ENCODE measurements around the gene KIAA0513. TPM values are rescaled to one million over a fixed set of nuclear protein-coding genes. Genes with fewer than 3 reads are reported as not detected.

KIAA0513 gene
- total RNA-seq, 1 donor from 2014 or later: 6.1 TPM

GRCh38 chr16:85069171-85069570 is 41.6 kb downstream of the KIAA0513 start:
- no peaks in the 10 kb centered on the region for H3K4me1 ChIP-seq
- H3K4me3 ChIP-seq: no peak overlapping the region
- no peaks in the 10 kb centered on the region for H3F3A ChIP-seq (ENCODE audit: low read depth)
- Mint-ChIP-seq H3K27ac (no peak overlapping the region), H3K36me3 (no peaks in the 10 kb centered on the region), H3K9me3 (no peaks in the 10 kb centered on the region), H3K4me3 (no peak overlapping the region), H3K4me1 (peaks cover 8% of the 10 kb centered on the region), H3K27me3 (ENCODE audit: insufficient read depth, low read depth) (no peaks in the 10 kb centered on the region)
- no peaks in the 10 kb centered on the region for H3K9me3 ChIP-seq (ENCODE audit: low read depth)
- no peaks in the 10 kb centered on the region for H3K36me3 ChIP-seq
- no peaks in the 10 kb centered on the region for H4K20me1 ChIP-seq (ENCODE audit: low read depth)
- no peak for DNase-seq (ENCODE audit: low spot score)
- no peak overlapping the region for H3K9ac ChIP-seq
- no peak overlapping the region for H2AFZ ChIP-seq (replicated peaks)
- no peaks in the 10 kb centered on the region for H3K27me3 ChIP-seq
- H3K4me2 ChIP-seq: no peak overlapping the region
- TF ChIP-seq EZH2 (IDR thresholded peaks at IDR 0.05) (no peak), EZH2phosphoT487 (IDR thresholded peaks at IDR 0.05) (no peak), CTCF (IDR thresholded peaks at IDR 0.05) (no peak)
- H3K27ac ChIP-seq: no peak overlapping the region
- no peaks in the 10 kb centered on the region for H3K79me2 ChIP-seq (ENCODE audit: low read depth)

GRCh38 chr16:85072076-85072860 is 44.7 kb downstream of the KIAA0513 start:
- TF ChIP-seq CTCF (IDR thresholded peaks at IDR 0.05): no peak
- no peak for TF ChIP-seq EZH2 (IDR thresholded peaks at IDR 0.05)
- TF ChIP-seq EZH2phosphoT487 (IDR thresholded peaks at IDR 0.05): no peak
- Histone ChIP-seq H3F3A (ENCODE audit: low read depth) (no peaks in the 10 kb centered on the region), H3K9me3 (ENCODE audit: low read depth) (no peaks in the 10 kb centered on the region), H3K27ac (no peak overlapping the region), H2AFZ (replicated peaks) (no peak overlapping the region), H3K4me2 (no peak overlapping the region), H3K4me1 (peaks cover 11% of the 10 kb centered on the region), H3K36me3 (no peaks in the 10 kb centered on the region), H3K9ac (no peak overlapping the region), H3K4me3 (no peak overlapping the region), H4K20me1 (ENCODE audit: low read depth) (no peaks in the 10 kb centered on the region), H3K27me3 (peaks cover 9% of the 10 kb centered on the region), H3K79me2 (ENCODE audit: low read depth) (no peaks in the 10 kb centered on the region)
- H3K36me3 Mint-ChIP-seq: peaks cover 6% of the 10 kb centered on the region
- no peaks in the 10 kb centered on the region for H3K9me3 Mint-ChIP-seq
- no peak for DNase-seq (ENCODE audit: low spot score)
- peaks cover 13% of the 10 kb centered on the region for H3K4me1 Mint-ChIP-seq
- H3K27me3 Mint-ChIP-seq (ENCODE audit: insufficient read depth, low read depth): no peaks in the 10 kb centered on the region
- H3K27ac Mint-ChIP-seq: no peak overlapping the region
- no peak overlapping the region for H3K4me3 Mint-ChIP-seq

- Mint-ChIP-seq H3K27me3 (ENCODE audit: insufficient read depth, low read depth) (no peaks in the 10 kb centered on the region), H3K36me3 (peaks cover 6% of the 10 kb centered on the region), H3K27ac (no peak overlapping the region), H3K4me3 (no peak overlapping the region), H3K4me1 (peaks cover 13% of the 10 kb centered on the region), H3K9me3 (no peaks in the 10 kb centered on the region)
- DNase-seq (ENCODE audit: low spot score): no peak
- Histone ChIP-seq H2AFZ (replicated peaks) (no peak overlapping the region), H3K4me2 (no peak overlapping the region), H3K36me3 (no peaks in the 10 kb centered on the region), H4K20me1 (ENCODE audit: low read depth) (no peaks in the 10 kb centered on the region), H3K9me3 (ENCODE audit: low read depth) (no peaks in the 10 kb centered on the region), H3F3A (ENCODE audit: low read depth) (no peaks in the 10 kb centered on the region), H3K27me3 (peaks cover 9% of the 10 kb centered on the region), H3K9ac (no peak overlapping the region), H3K4me1 (peaks cover 12% of the 10 kb centered on the region), H3K79me2 (ENCODE audit: low read depth) (no peaks in the 10 kb centered on the region), H3K27ac (no peak overlapping the region), H3K4me3 (no peak overlapping the region)
- TF ChIP-seq EZH2phosphoT487 (IDR thresholded peaks at IDR 0.05) (no peak), CTCF (IDR thresholded peaks at IDR 0.05) (no peak), EZH2 (IDR thresholded peaks at IDR 0.05) (no peak)
These were observed 45.4 kb downstream of the KIAA0513 start for GRCh38 chr16:85072947-85073346.

All from neural progenitor cell (in vitro differentiated cells).